WTC11 (cell line): ENCODE measurements around the gene SGCG. TPM values are rescaled to one million over a fixed set of nuclear protein-coding genes. Genes with fewer than 3 reads are reported as not detected.
A peak's percentile ranks its signal among the peaks of the same experiment; 100 is the strongest.
"Not testable (repeated sequence)": the region's sequence is repeated elsewhere in the genome, so short reads cannot be mapped to it uniquely, and the experiment has no call there.

Source experiments
- ATAC-seq: fragments of 200-7000 bp; cut with Tn5 transposase; 2 replicates; pipeline ENCODE4 v1.10.0; 2021; ENCODE audit warnings: mild to moderate bottlenecking, moderate library complexity
- CTCF ChIA-PET: fragments of 300-600 bp; sonication (Branson Sonifier 250); formaldehyde crosslinking; loops from one replicate; lab custom pipeline; 2021; ENCODE audit warnings: antibody characterized with exemption; lab: Charles Lee
- POLR2A ChIA-PET: fragments of 350-600 bp; sonication (Branson Sonifier 250); formaldehyde crosslinking; loops from one replicate; lab custom pipeline; 2021; ENCODE audit warnings: antibody characterized with exemption; lab: Charles Lee
- DNase-seq: peaks from one replicate; pipeline ENCODE4 v3.0.0; 2021; ENCODE audit warnings: low spot score
- H3K27ac Mint-ChIP-seq: 2 replicates; pipeline ENCODE4 v1.8.0; 2021; ENCODE audit warnings: mixed read lengths
- H3K27me3 Mint-ChIP-seq: 2 replicates; pipeline ENCODE4 v1.8.0; 2021; ENCODE audit warnings: low read depth, mild to moderate bottlenecking, moderate library complexity, mixed read lengths
- H3K36me3 Mint-ChIP-seq: 2 replicates; pipeline ENCODE4 v1.8.0; 2021; ENCODE audit warnings: mixed read lengths
- H3K4me1 Mint-ChIP-seq: 2 replicates; pipeline ENCODE4 v1.8.0; 2022; ENCODE audit warnings: mixed read lengths
- H3K4me3 Mint-ChIP-seq: 2 replicates; pipeline ENCODE4 v1.8.0; 2021; ENCODE audit warnings: mild to moderate bottlenecking, moderate library complexity, mixed read lengths
- H3K9me3 Mint-ChIP-seq: 2 replicates; pipeline ENCODE4 v1.8.0; 2021; ENCODE audit warnings: mixed read lengths
- ATF3 ChIP-seq: sonication (generic); formaldehyde crosslinking; conservative IDR thresholded peaks from 2 replicates; pipeline ENCODE4 v1.8.1; 2022; ENCODE audit warnings: mild to moderate bottlenecking, missing genetic modification reagents
- EMX1 ChIP-seq: fragments of 250-450 bp; sonication (Bioruptor Pico); IDR thresholded peaks from 2 replicates; pipeline ENCODE4 v1.8.0; 2021; ENCODE audit warnings: mild to moderate bottlenecking
- OVOL2 ChIP-seq: fragments of 250-450 bp; sonication (Bioruptor Pico); IDR thresholded peaks from 2 replicates; pipeline ENCODE4 v1.9.0; 2021; ENCODE audit warnings: mild to moderate bottlenecking, borderline replicate concordance
- TCF7 ChIP-seq: sonication (generic); formaldehyde crosslinking; IDR thresholded peaks from 2 replicates; pipeline ENCODE4 v1.8.0; 2022; ENCODE audit warnings: mild to moderate bottlenecking, low read depth, missing genetic modification reagents, moderate library complexity
- TEAD4 ChIP-seq: sonication (generic); formaldehyde crosslinking; IDR thresholded peaks from 2 replicates; pipeline ENCODE4 v1.8.0; 2022; ENCODE audit warnings: mild to moderate bottlenecking, missing genetic modification reagents
- ZNF138 ChIP-seq: sonication (generic); formaldehyde crosslinking; conservative IDR thresholded peaks from 2 replicates; pipeline ENCODE4 v1.8.1; 2022; ENCODE audit warnings: mild to moderate bottlenecking, moderate library complexity, missing genetic modification reagents
- ZNF219 ChIP-seq: sonication (generic); formaldehyde crosslinking; IDR thresholded peaks from 2 replicates; pipeline ENCODE4 v1.8.0; 2023; ENCODE audit warnings: missing genetic modification reagents, mild to moderate bottlenecking, borderline replicate concordance
- ZNF232 ChIP-seq: sonication (generic); formaldehyde crosslinking; IDR thresholded peaks from 2 replicates; pipeline ENCODE4 v1.8.0; 2022; ENCODE audit warnings: mild to moderate bottlenecking, missing genetic modification reagents
- ZNF317 ChIP-seq: sonication (generic); formaldehyde crosslinking; IDR thresholded peaks from 2 replicates; pipeline ENCODE4 v1.8.1; 2023; ENCODE audit warnings: low read depth, mild to moderate bottlenecking, moderate library complexity, missing genetic modification reagents, borderline replicate concordance
- total RNA-seq: library from RNA; stranded (reverse); gene quantifications from 3 replicates; pipeline ENCODE4 v1.2.3, GENCODE V29; 2021
- TF ChIP-seq, protein P1 (sequence below): fragments of 250-450 bp; sonication (Bioruptor Pico); IDR thresholded peaks from 2 replicates; pipeline ENCODE4 v1.8.0; 2021; ENCODE audit warnings: mild to moderate bottlenecking
- TF ChIP-seq, protein P2 (sequence below): sonication (generic); formaldehyde crosslinking; IDR thresholded peaks from 2 replicates; pipeline ENCODE4 v1.8.0; 2023; ENCODE audit warnings: missing genetic modification reagents, mild to moderate bottlenecking, borderline replicate concordance
- TF ChIP-seq, protein P3 (sequence below): sonication (generic); formaldehyde crosslinking; IDR thresholded peaks from 2 replicates; pipeline ENCODE4 v1.8.0; 2022; ENCODE audit warnings: mild to moderate bottlenecking, missing genetic modification reagents
- TF ChIP-seq, protein P4 (sequence below): sonication (generic); formaldehyde crosslinking; IDR thresholded peaks from 2 replicates; pipeline ENCODE4 v1.8.1; 2023; ENCODE audit warnings: mild to moderate bottlenecking, missing genetic modification reagents, moderate library complexity
- TF ChIP-seq, protein P5 (sequence below): fragments of 250-450 bp; sonication (Bioruptor Pico); conservative IDR thresholded peaks from 2 replicates; pipeline ENCODE4 v1.9.0; 2021; ENCODE audit warnings: mild to moderate bottlenecking

SGCG gene
- total RNA-seq, 1 experiment from 2014 or later, result not detected

DNA sequence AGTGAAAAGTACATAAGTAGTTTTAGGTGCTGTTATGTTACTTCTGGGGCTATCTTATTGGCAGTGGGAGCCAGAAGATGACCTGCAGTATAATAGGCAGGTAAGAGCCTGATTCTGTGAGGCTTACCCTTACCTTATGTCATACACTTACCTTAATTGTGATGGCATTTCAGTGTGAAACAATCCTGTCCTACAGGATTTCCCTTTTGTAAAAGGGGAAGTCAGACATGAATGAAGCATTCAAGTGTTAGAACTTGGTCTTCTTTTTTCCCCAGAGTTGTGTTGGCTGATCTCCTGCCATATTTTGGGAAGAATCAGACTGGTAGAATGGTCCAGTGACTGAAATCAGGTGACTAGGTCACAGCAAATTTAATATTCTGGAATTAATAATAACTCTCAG, 55.2 kb downstream of the SGCG start (continued):
- TF ChIP-seq, protein P1, sequence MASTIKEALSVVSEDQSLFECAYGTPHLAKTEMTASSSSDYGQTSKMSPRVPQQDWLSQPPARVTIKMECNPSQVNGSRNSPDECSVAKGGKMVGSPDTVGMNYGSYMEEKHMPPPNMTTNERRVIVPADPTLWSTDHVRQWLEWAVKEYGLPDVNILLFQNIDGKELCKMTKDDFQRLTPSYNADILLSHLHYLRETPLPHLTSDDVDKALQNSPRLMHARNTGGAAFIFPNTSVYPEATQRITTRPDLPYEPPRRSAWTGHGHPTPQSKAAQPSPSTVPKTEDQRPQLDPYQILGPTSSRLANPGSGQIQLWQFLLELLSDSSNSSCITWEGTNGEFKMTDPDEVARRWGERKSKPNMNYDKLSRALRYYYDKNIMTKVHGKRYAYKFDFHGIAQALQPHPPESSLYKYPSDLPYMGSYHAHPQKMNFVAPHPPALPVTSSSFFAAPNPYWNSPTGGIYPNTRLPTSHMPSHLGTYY (CRISPR knock-in tag), result no peak
- TF ChIP-seq ATF3, result no peak
- no peak for TF ChIP-seq ZNF317
- no peak for TF ChIP-seq ZNF219 (CRISPR knock-in tag)
- TF ChIP-seq TCF7, result no peak

DNA sequence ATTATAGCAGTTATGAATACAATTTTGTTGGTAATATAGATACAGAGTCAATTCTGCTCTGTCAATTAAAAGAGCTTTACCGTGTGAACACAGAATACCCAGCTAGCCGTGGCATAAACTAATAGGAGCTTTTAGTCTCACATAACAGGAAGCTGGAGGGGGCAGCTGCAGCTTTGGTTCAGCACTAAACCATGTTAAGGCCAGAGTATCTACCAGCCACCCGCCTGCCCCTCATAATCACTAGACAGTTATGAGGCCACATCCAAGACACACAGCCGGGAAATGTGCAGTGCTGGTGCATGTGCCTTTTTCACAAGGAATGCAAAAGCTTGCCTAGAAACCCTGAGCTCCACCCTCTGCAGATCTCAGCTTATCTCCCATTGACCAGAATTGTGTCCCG, 62.3 kb downstream of the SGCG start:
- no peaks in the 10 kb centered on the region for H3K27me3 Mint-ChIP-seq
- no peaks in the 10 kb centered on the region for H3K9me3 Mint-ChIP-seq
- ATAC-seq (no peak), DNase-seq (no peak)
- ChIA-PET CTCF (no interaction called here), POLR2A (no interaction called here)
- H3K27ac Mint-ChIP-seq, result no peak overlapping the region
- no peak overlapping the region for H3K4me3 Mint-ChIP-seq
- H3K4me1 Mint-ChIP-seq, result no peaks in the 10 kb centered on the region
- TF ChIP-seq, protein P2, sequence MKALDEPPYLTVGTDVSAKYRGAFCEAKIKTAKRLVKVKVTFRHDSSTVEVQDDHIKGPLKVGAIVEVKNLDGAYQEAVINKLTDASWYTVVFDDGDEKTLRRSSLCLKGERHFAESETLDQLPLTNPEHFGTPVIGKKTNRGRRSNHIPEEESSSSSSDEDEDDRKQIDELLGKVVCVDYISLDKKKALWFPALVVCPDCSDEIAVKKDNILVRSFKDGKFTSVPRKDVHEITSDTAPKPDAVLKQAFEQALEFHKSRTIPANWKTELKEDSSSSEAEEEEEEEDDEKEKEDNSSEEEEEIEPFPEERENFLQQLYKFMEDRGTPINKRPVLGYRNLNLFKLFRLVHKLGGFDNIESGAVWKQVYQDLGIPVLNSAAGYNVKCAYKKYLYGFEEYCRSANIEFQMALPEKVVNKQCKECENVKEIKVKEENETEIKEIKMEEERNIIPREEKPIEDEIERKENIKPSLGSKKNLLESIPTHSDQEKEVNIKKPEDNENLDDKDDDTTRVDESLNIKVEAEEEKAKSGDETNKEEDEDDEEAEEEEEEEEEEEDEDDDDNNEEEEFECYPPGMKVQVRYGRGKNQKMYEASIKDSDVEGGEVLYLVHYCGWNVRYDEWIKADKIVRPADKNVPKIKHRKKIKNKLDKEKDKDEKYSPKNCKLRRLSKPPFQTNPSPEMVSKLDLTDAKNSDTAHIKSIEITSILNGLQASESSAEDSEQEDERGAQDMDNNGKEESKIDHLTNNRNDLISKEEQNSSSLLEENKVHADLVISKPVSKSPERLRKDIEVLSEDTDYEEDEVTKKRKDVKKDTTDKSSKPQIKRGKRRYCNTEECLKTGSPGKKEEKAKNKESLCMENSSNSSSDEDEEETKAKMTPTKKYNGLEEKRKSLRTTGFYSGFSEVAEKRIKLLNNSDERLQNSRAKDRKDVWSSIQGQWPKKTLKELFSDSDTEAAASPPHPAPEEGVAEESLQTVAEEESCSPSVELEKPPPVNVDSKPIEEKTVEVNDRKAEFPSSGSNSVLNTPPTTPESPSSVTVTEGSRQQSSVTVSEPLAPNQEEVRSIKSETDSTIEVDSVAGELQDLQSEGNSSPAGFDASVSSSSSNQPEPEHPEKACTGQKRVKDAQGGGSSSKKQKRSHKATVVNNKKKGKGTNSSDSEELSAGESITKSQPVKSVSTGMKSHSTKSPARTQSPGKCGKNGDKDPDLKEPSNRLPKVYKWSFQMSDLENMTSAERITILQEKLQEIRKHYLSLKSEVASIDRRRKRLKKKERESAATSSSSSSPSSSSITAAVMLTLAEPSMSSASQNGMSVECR (CRISPR knock-in tag), result no peak
- no peak for TF ChIP-seq OVOL2 (CRISPR knock-in tag)
- no peak for TF ChIP-seq TEAD4
- TF ChIP-seq EMX1 (CRISPR knock-in tag), result no peak
- TF ChIP-seq, all 79 proteins: peak for 0
- H3K36me3 Mint-ChIP-seq, result no peaks in the 10 kb centered on the region

GRCh38 chr13:23248410-23248809, 67.6 kb downstream of the SGCG start:
- H3K27me3 Mint-ChIP-seq, H3K36me3 Mint-ChIP-seq, H3K4me3 Mint-ChIP-seq, ATAC-seq, H3K9me3 Mint-ChIP-seq, DNase-seq, CTCF ChIA-PET, POLR2A ChIA-PET, H3K4me1 Mint-ChIP-seq, H3K27ac Mint-ChIP-seq: not testable (repeated sequence)

DNA sequence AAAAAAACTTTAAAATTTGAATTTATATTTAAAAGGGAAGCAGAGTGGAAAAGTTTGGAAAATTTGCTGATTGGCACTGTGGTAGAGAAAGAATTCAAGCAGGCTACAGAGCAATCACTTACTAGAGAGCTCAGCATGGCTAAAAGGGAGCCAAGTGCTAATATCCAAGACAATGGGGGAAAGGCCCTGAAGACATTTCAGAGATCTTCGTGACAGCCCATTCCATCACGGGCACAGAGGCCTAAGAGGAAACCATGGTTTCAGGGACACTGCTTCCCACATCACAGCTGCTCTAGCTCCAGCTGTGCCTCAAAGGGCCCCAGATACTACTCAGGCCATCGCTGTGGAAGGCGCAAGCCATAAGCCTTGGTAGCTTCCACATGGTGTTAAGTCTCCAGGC, 73.7 kb downstream of the SGCG start:
- ChIA-PET POLR2A (no interaction called here), CTCF (no interaction called here)
- no peak for DNase-seq
- Mint-ChIP-seq H3K27me3 (no peaks in the 10 kb centered on the region; the same call in 1 of the 2 replicates), H3K4me1 (peaks cover 6% of the 10 kb centered on the region), H3K4me3 (no peak overlapping the region), H3K27ac (no peak overlapping the region), H3K9me3 (peaks cover 24% of the 10 kb centered on the region), H3K36me3 (peaks cover 10% of the 10 kb centered on the region; the same call in 1 of the 2 replicates)
- ATAC-seq, result peak; percentile 55; the same call in 1 of the 2 replicates
- TF ChIP-seq, protein P3, sequence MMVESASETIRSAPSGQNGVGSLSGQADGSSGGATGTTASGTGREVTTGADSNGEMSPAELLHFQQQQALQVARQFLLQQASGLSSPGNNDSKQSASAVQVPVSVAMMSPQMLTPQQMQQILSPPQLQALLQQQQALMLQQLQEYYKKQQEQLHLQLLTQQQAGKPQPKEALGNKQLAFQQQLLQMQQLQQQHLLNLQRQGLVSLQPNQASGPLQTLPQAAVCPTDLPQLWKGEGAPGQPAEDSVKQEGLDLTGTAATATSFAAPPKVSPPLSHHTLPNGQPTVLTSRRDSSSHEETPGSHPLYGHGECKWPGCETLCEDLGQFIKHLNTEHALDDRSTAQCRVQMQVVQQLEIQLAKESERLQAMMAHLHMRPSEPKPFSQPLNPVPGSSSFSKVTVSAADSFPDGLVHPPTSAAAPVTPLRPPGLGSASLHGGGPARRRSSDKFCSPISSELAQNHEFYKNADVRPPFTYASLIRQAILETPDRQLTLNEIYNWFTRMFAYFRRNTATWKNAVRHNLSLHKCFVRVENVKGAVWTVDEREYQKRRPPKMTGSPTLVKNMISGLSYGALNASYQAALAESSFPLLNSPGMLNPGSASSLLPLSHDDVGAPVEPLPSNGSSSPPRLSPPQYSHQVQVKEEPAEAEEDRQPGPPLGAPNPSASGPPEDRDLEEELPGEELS (CRISPR knock-in tag), result no peak
- TF ChIP-seq ZNF232, result no peak
- TF ChIP-seq ZNF138 (CRISPR knock-in tag), result no peak
- TF ChIP-seq, protein P4, sequence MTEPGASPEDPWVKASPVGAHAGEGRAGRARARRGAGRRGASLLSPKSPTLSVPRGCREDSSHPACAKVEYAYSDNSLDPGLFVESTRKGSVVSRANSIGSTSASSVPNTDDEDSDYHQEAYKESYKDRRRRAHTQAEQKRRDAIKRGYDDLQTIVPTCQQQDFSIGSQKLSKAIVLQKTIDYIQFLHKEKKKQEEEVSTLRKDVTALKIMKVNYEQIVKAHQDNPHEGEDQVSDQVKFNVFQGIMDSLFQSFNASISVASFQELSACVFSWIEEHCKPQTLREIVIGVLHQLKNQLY (CRISPR knock-in tag), result no peak
- TF ChIP-seq, protein P2 (CRISPR knock-in tag), result no peak
- no peak for TF ChIP-seq OVOL2 (CRISPR knock-in tag)
- TF ChIP-seq, protein P5, sequence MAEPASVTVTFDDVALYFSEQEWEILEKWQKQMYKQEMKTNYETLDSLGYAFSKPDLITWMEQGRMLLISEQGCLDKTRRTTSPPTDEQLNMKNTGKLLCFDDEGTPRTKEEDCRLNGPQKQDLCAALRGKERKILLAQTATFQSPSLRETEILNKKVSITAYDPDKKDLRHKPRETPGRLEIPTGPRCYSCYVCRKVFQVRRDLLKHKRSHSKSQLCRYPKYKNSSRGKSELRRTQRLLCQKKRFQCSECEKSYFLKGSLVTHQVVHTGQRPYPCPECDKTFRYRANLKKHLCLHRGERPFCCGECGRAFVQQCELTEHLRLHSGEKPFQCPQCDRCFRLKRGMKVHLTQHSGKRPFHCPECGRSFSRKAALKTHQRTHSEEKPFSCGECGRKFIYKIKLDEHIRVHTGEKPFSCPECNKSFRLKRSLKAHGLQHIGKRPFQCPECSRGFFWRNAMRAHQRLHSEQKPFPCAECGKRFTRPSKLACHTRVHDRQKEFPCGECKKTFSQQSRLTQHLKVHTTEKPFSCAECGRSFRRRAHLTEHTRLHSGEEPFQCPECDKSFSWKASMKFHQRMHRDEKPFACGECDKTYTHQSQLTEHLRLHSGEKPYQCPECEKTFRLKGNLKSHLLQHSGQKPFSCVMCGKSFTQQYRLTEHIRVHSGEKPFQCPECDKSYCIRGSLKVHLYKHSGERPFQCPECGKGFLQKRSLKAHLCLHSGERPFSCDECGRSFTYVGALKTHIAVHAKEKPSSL (CRISPR knock-in tag), result no peak
